SK-N-SH treated with all-trans-retinoic acid at 6 μM for 48 hours (cell line): Measurements from ENCODE around the gene TMED5.

Experiments
- ARNTL ChIP-seq: fragments of 450-650 bp; formaldehyde crosslinking; IDR thresholded peaks from 2 replicates; pipeline ENCODE4 v1.5.0; 2020; ENCODE audit warnings: low read depth, mild to moderate bottlenecking, moderate library complexity, borderline replicate concordance
- CREB5 ChIP-seq: fragments of 250-450 bp; sonication (Bioruptor Pico); IDR thresholded peaks from 2 replicates; pipeline ENCODE4 v1.5.1; 2020; ENCODE audit warnings: low read depth, mild to moderate bottlenecking, moderate library complexity
- ESRRG ChIP-seq: fragments of 250-450 bp; sonication (Bioruptor Pico); IDR thresholded peaks from 2 replicates; pipeline ENCODE4 v1.6.1; 2021; ENCODE audit warnings: mild to moderate bottlenecking
- GLIS3 ChIP-seq: fragments of 250-450 bp; sonication (Bioruptor Pico); IDR thresholded peaks from 2 replicates; pipeline ENCODE4 v1.5.0; 2020; ENCODE audit warnings: mild to moderate bottlenecking, moderate library complexity
- PATZ1 ChIP-seq: fragments of 250-450 bp; sonication (Bioruptor Pico); IDR thresholded peaks from 2 replicates; pipeline ENCODE4 v1.8.0; 2020; ENCODE audit warnings: mild to moderate bottlenecking, moderate library complexity, borderline replicate concordance
- PPARA ChIP-seq: fragments of 250-450 bp; sonication (Bioruptor Pico); IDR thresholded peaks from 2 replicates; pipeline ENCODE4 v1.5.0; 2020; ENCODE audit warnings: mild to moderate bottlenecking, borderline replicate concordance
- TCF4 ChIP-seq: fragments of 250-450 bp; sonication (Bioruptor Pico); IDR thresholded peaks from 2 replicates; pipeline ENCODE4 v1.8.0; 2021; ENCODE audit warnings: mild to moderate bottlenecking, moderate library complexity, borderline replicate concordance
- TOX ChIP-seq: fragments of 250-450 bp; sonication (Bioruptor Pico); IDR thresholded peaks from 2 replicates; pipeline ENCODE4 v1.8.0; 2021; ENCODE audit warnings: mild to moderate bottlenecking, moderate library complexity, borderline replicate concordance
- ZC3H10 ChIP-seq: fragments of 250-450 bp; sonication (Bioruptor Pico); IDR thresholded peaks from 2 replicates; pipeline ENCODE4 v1.5.1; 2021; ENCODE audit warnings: mild to moderate bottlenecking, moderate library complexity
- ZFP30 ChIP-seq: fragments of 450-650 bp; formaldehyde crosslinking; IDR thresholded peaks from 2 replicates; pipeline ENCODE4 v1.5.0; 2022; ENCODE audit warnings: mild to moderate bottlenecking, moderate library complexity
- ZNF565 ChIP-seq: fragments of 450-650 bp; formaldehyde crosslinking; conservative IDR thresholded peaks from 2 replicates; pipeline ENCODE4 v1.5.0; 2020; ENCODE audit warnings: low read depth, mild to moderate bottlenecking, moderate library complexity
- ZNF70 ChIP-seq: fragments of 450-650 bp; formaldehyde crosslinking; IDR thresholded peaks from 2 replicates; pipeline ENCODE4 v1.5.0; 2020; ENCODE audit warnings: mild to moderate bottlenecking, moderate library complexity
- ZNF8 ChIP-seq: fragments of 450-650 bp; formaldehyde crosslinking; IDR thresholded peaks from 2 replicates; pipeline ENCODE4 v1.5.0; 2020; ENCODE audit warnings: mild to moderate bottlenecking, moderate library complexity
- TF ChIP-seq, protein P1 (sequence below): fragments of 250-450 bp; sonication (Bioruptor Pico); IDR thresholded peaks from 2 replicates; pipeline ENCODE4 v1.5.1; 2021; ENCODE audit warnings: mild to moderate bottlenecking, moderate library complexity

DNA sequence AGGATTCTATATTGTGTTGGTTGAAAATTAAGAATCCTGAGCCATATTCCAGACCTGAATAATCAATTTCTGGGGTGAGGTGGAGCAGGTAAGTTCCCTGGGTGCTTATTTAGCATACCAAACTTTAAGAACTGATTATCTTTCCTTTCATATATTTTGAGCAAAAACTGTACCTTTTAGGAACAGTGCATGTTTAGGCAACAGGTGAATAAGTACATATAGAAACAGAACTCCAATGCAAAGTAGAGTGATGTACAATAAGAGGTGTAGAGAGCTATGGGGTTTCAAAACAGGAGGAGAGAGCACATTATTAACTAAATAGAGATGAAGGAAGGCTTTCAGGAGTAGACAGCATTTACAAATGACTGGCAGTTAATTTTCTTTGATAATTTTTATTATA, 28.7 kb downstream of the TMED5 start:
- no peak for TF ChIP-seq ZFP30 (CRISPR knock-in tag)
- no peak for TF ChIP-seq PATZ1
- TF ChIP-seq ARNTL (CRISPR knock-in tag): no peak
- TF ChIP-seq ZNF565 (CRISPR knock-in tag): no peak
- TF ChIP-seq ESRRG (CRISPR knock-in tag): no peak
- no peak for TF ChIP-seq ZNF8 (CRISPR knock-in tag)
- TF ChIP-seq CREB5 (CRISPR knock-in tag): no peak
- no peak for TF ChIP-seq ZNF70 (CRISPR knock-in tag)
- no peak for TF ChIP-seq TOX (CRISPR knock-in tag)
- TF ChIP-seq TCF4 (CRISPR knock-in tag): no peak
- TF ChIP-seq ZC3H10 (CRISPR knock-in tag): no peak
- no peak for TF ChIP-seq PPARA (CRISPR knock-in tag)
- TF ChIP-seq GLIS3 (CRISPR knock-in tag): no peak
- TF ChIP-seq, protein P1, sequence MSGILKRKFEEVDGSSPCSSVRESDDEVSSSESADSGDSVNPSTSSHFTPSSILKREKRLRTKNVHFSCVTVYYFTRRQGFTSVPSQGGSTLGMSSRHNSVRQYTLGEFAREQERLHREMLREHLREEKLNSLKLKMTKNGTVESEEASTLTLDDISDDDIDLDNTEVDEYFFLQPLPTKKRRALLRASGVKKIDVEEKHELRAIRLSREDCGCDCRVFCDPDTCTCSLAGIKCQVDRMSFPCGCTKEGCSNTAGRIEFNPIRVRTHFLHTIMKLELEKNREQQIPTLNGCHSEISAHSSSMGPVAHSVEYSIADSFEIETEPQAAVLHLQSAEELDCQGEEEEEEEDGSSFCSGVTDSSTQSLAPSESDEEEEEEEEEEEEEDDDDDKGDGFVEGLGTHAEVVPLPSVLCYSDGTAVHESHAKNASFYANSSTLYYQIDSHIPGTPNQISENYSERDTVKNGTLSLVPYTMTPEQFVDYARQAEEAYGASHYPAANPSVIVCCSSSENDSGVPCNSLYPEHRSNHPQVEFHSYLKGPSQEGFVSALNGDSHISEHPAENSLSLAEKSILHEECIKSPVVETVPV (CRISPR knock-in tag): no peak
